HepG2 (cell line): Measurements from ENCODE around the gene TCEA3. TPM values are rescaled to one million over a fixed set of nuclear protein-coding genes. Genes with fewer than 3 reads are reported as not detected.

Source experiments
- BCL6 ChIP-seq: IDR thresholded peaks from 2 replicates; pipeline ENCODE4 v1.6.1; 2016; ENCODE audit warnings: missing genetic modification reagents, missing compliant biosample characterization
- CAMTA2 ChIP-seq: sonication (generic); formaldehyde crosslinking; IDR thresholded peaks from 2 replicates; pipeline ENCODE4 v1.4.0; 2020; ENCODE audit warnings: mild to moderate bottlenecking, missing genetic modification reagents, borderline replicate concordance
- DBP ChIP-seq: sonication (generic); formaldehyde crosslinking; IDR thresholded peaks from 2 replicates; pipeline ENCODE4 v1.4.0; 2020; ENCODE audit warnings: missing genetic modification reagents; ENCODE audit errors: not compliant biosample characterization
- FOXA1 ChIP-seq, 2 experiments: fragments of 450-650 bp in 1 of 2; sonication (generic) in 1 of 2; formaldehyde crosslinking in 1 of 2; IDR thresholded peaks; 2 replicates each; pipeline versions ENCODE4 v1.4.0 to v1.6.1; 2016 to 2020; ENCODE audit warnings: missing genetic modification reagents in 1 of 2
- HES4 ChIP-seq: sonication (generic); formaldehyde crosslinking; IDR thresholded peaks from 2 replicates; pipeline ENCODE4 v1.9.0; 2021; ENCODE audit warnings: mild to moderate bottlenecking, missing genetic modification reagents, borderline replicate concordance
- KLF9 ChIP-seq: IDR thresholded peaks from 2 replicates; pipeline ENCODE4 v1.6.1; 2016; ENCODE audit warnings: low read depth
- NCOR1 ChIP-seq: fragments of 200-600 bp; sonication (generic); IDR thresholded peaks from 2 replicates; pipeline ENCODE4 v1.7.0; 2017; ENCODE audit warnings: antibody characterized with exemption, low read length, borderline replicate concordance
- NFE2L1 ChIP-seq: sonication (generic); formaldehyde crosslinking; IDR thresholded peaks from 2 replicates; pipeline ENCODE4 v1.4.0; 2020; ENCODE audit warnings: missing genetic modification reagents, mild to moderate bottlenecking, borderline replicate concordance
- POLR2G ChIP-seq: fragments of 200-400 bp; formaldehyde crosslinking; IDR thresholded peaks from 2 replicates; pipeline ENCODE4 v1.6.1; 2018; ENCODE audit warnings: mild to moderate bottlenecking, low read depth, low read length, moderate library complexity
- TCF12 ChIP-seq, 2 experiments: fragments of 450-650 bp in 1 of 2; sonication (generic) in 1 of 2; formaldehyde crosslinking in 1 of 2; IDR thresholded peaks; 2 replicates each; pipeline versions ENCODE4 v1.6.1 to v1.8.0; 2017 to 2022; ENCODE audit warnings: antibody characterized with exemption in 1 of 2, mild to moderate bottlenecking in 1 of 2, missing genetic modification reagents in 1 of 2, moderate library complexity in 1 of 2
- THAP11 ChIP-seq: IDR thresholded peaks from 2 replicates; pipeline ENCODE4 v1.6.1; 2016; ENCODE audit warnings: missing biosample characterization, missing genetic modification reagents
- ZNF598 ChIP-seq: sonication (generic); formaldehyde crosslinking; IDR thresholded peaks from 2 replicates; pipeline ENCODE4 v1.5.1; 2020; ENCODE audit warnings: mild to moderate bottlenecking, missing genetic modification reagents, borderline replicate concordance
- ZNF619 ChIP-seq: sonication (generic); formaldehyde crosslinking; IDR thresholded peaks from 2 replicates; pipeline ENCODE4 v1.4.0; 2020; ENCODE audit warnings: mild to moderate bottlenecking, missing genetic modification reagents
- ZNF740 ChIP-seq: sonication (generic); formaldehyde crosslinking; IDR thresholded peaks from 2 replicates; pipeline ENCODE4 v1.4.0; 2020; ENCODE audit warnings: missing genetic modification reagents
- ZNF839 ChIP-seq: sonication (generic); formaldehyde crosslinking; IDR thresholded peaks from 2 replicates; pipeline ENCODE4 v1.4.0; 2020; ENCODE audit warnings: missing genetic modification reagents, mild to moderate bottlenecking, borderline replicate concordance
- polyA plus RNA-seq, 8 experiments: library from polyadenylated mRNA; depleted of rRNA in 3 of 8; stranded (reverse) in 7 of 8; unstranded in 1 of 8; fragments of >200 nt; fragmentation: Illumina TruSeq in 4 of 8; extraction: Trizol in 4 of 8; gene quantifications; 2 replicates each; pipeline versions ENCODE4 v1.2.1 to v1.2.3, GENCODE V29; 2011 to 2016; ENCODE audit warnings: low read depth in 4 of 8, missing spikeins in 1 of 8, mixed read lengths in 1 of 8; ENCODE audit not compliant: insufficient read depth in 1 of 8
- total RNA-seq, 5 experiments: library from RNA; depleted of rRNA; stranded (reverse); fragments of >200 nt; fragmentation: Illumina TruSeq; extraction: Trizol; gene quantifications; 2 replicates each; pipeline ENCODE4 v1.2.3, GENCODE V29; 2016; ENCODE audit warnings: low read depth in 1 of 5
- TF ChIP-seq, protein P1 (sequence below): sonication (generic); formaldehyde crosslinking; IDR thresholded peaks from 2 replicates; pipeline ENCODE4 v1.4.0; 2020; ENCODE audit warnings: missing genetic modification reagents
- TF ChIP-seq, protein P2 (sequence below): conservative IDR thresholded peaks from 2 replicates; pipeline ENCODE4 v1.6.1; 2018; ENCODE audit warnings: missing genetic modification reagents
- TF ChIP-seq, protein P3 (sequence below): sonication (generic); formaldehyde crosslinking; IDR thresholded peaks from 2 replicates; pipeline ENCODE4 v1.5.1; 2020; ENCODE audit warnings: missing genetic modification reagents, mild to moderate bottlenecking, borderline replicate concordance

The TCEA3 gene
- total and polyA plus RNA-seq, 2 of the 13 experiments (the other 11 are each of a cell fraction or from before 2014, with no cell fraction given) = 55.5 to 84.6 TPM

DNA sequence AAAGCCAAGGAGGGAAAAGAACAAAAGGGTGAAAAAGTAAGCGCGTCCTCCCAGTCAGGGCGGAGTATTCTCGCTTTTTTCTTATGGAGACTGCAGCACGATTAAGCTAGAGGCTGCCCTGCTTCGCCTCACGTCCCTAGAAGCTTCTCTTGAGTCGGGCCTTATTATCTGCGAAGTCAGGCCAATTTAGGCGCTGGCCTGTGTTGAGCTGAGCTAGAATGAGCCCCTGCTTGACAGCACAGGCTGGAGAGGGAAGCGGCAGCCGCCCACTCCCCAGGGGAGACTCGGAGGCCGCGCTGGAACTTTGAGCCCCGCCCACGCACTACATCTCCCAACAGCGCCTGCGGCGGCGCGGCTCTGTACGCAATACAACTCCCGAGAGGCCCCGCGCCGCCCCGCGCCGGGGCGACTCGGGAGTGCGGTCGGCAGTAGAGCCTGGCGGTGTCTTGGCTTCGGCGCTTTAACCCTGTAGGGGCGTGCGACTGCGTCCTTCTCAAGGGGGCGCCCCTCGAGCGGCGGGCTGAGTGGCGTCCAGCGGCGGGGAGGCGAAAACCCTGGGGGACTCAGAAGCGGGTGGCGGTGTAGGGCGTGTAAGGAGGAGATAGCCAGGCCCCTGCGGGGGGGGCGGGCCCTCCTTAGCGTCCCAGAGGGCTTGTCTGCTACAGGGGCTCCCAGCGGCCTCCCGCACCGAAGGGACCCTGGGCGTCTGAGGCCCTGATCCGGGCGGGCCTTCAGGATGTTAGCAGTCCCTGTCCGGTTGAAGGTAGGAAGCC lies 55.8 kb downstream of the TCEA3 start (continued):
- TF ChIP-seq TCF12 (IDR thresholded peaks at IDR 0.05) = no peak
- 0 out of 2 replicates have a peak, but pooled peaks have one; percentile 33 for TF ChIP-seq TCF12 (CRISPR knock-in tag; IDR thresholded peaks at IDR 0.05)
- peak; percentile 39; the same call in 1 of the 2 replicates for TF ChIP-seq NCOR1
- TF ChIP-seq CAMTA2 = no peak
- peak; percentile 79; the same call in 1 of the 2 replicates for TF ChIP-seq NFE2L1
- TF ChIP-seq KLF9 (CRISPR knock-in tag) = 0 out of 2 replicates have a peak, but pooled peaks have one; percentile 69
- TF ChIP-seq BCL6 (CRISPR knock-in tag) = peak; percentile 21; the same call in 1 of the 2 replicates
- peak; percentile 78; the same call in 1 of the 2 replicates for TF ChIP-seq HES4 (CRISPR knock-in tag)
- peak; percentile 93 for TF ChIP-seq ZNF740 (CRISPR knock-in tag)
- TF ChIP-seq ZNF619 (CRISPR knock-in tag) = peak; percentile 77; the same call in 1 of the 2 replicates
- peak; percentile 21 for TF ChIP-seq DBP (CRISPR knock-in tag)
- TF ChIP-seq FOXA1 (IDR thresholded peaks at IDR 0.05) = no peak
- no peak for TF ChIP-seq FOXA1 (CRISPR knock-in tag; IDR thresholded peaks at IDR 0.05)
- peak; percentile 84 for TF ChIP-seq POLR2G
- no peak; the same call in 1 of the 2 replicates for TF ChIP-seq ZNF598 (CRISPR knock-in tag)
- no peak for TF ChIP-seq ZNF839 (CRISPR knock-in tag)
- peak; percentile 97 for TF ChIP-seq THAP11 (CRISPR knock-in tag)
- TF ChIP-seq, protein P1, sequence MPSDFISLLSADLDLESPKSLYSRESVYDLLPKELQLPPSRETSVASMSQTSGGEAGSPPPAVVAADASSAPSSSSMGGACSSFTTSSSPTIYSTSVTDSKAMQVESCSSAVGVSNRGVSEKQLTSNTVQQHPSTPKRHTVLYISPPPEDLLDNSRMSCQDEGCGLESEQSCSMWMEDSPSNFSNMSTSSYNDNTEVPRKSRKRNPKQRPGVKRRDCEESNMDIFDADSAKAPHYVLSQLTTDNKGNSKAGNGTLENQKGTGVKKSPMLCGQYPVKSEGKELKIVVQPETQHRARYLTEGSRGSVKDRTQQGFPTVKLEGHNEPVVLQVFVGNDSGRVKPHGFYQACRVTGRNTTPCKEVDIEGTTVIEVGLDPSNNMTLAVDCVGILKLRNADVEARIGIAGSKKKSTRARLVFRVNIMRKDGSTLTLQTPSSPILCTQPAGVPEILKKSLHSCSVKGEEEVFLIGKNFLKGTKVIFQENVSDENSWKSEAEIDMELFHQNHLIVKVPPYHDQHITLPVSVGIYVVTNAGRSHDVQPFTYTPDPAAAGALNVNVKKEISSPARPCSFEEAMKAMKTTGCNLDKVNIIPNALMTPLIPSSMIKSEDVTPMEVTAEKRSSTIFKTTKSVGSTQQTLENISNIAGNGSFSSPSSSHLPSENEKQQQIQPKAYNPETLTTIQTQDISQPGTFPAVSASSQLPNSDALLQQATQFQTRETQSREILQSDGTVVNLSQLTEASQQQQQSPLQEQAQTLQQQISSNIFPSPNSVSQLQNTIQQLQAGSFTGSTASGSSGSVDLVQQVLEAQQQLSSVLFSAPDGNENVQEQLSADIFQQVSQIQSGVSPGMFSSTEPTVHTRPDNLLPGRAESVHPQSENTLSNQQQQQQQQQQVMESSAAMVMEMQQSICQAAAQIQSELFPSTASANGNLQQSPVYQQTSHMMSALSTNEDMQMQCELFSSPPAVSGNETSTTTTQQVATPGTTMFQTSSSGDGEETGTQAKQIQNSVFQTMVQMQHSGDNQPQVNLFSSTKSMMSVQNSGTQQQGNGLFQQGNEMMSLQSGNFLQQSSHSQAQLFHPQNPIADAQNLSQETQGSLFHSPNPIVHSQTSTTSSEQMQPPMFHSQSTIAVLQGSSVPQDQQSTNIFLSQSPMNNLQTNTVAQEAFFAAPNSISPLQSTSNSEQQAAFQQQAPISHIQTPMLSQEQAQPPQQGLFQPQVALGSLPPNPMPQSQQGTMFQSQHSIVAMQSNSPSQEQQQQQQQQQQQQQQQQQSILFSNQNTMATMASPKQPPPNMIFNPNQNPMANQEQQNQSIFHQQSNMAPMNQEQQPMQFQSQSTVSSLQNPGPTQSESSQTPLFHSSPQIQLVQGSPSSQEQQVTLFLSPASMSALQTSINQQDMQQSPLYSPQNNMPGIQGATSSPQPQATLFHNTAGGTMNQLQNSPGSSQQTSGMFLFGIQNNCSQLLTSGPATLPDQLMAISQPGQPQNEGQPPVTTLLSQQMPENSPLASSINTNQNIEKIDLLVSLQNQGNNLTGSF (CRISPR knock-in tag) = 0 out of 2 replicates have a peak, but pooled peaks have one; percentile 65
- TF ChIP-seq, protein P2, sequence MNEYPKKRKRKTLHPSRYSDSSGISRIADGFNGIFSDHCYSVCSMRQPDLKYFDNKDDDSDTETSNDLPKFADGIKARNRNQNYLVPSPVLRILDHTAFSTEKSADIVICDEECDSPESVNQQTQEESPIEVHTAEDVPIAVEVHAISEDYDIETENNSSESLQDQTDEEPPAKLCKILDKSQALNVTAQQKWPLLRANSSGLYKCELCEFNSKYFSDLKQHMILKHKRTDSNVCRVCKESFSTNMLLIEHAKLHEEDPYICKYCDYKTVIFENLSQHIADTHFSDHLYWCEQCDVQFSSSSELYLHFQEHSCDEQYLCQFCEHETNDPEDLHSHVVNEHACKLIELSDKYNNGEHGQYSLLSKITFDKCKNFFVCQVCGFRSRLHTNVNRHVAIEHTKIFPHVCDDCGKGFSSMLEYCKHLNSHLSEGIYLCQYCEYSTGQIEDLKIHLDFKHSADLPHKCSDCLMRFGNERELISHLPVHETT (CRISPR knock-in tag) = 0 out of 2 replicates have a peak, but pooled peaks have one; percentile 57
- TF ChIP-seq, protein P3, sequence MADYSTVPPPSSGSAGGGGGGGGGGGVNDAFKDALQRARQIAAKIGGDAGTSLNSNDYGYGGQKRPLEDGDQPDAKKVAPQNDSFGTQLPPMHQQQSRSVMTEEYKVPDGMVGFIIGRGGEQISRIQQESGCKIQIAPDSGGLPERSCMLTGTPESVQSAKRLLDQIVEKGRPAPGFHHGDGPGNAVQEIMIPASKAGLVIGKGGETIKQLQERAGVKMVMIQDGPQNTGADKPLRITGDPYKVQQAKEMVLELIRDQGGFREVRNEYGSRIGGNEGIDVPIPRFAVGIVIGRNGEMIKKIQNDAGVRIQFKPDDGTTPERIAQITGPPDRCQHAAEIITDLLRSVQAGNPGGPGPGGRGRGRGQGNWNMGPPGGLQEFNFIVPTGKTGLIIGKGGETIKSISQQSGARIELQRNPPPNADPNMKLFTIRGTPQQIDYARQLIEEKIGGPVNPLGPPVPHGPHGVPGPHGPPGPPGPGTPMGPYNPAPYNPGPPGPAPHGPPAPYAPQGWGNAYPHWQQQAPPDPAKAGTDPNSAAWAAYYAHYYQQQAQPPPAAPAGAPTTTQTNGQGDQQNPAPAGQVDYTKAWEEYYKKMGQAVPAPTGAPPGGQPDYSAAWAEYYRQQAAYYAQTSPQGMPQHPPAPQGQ (CRISPR knock-in tag) = no peak
